DND-41 (cell line): Measurements from ENCODE around the gene POU6F1.

Experiments
- ATAC-seq: fragments of 200-7000 bp; cut with Tn5 transposase; 3 replicates; pipeline ENCODE4 v1.9.1; 2021; ENCODE audit warnings: low read depth; ENCODE audit not compliant: insufficient read depth
- DNase-seq: peaks from one replicate; pipeline ENCODE4 v3.0.0-alpha.2; 2020
- H2AFZ ChIP-seq: 2 replicates; pipeline ENCODE4 v1.6.0; 2012; ENCODE audit warnings: low read depth, low read length
- H3K27ac ChIP-seq: 2 replicates; pipeline ENCODE4 v1.5.1; 2012; ENCODE audit warnings: low read length, inconsistent platforms
- H3K27me3 ChIP-seq: fragments of 200-600 bp; sonication (generic); 2 replicates; pipeline ENCODE4 v1.6.0; 2012; ENCODE audit warnings: low read length, mild to moderate bottlenecking, inconsistent platforms; ENCODE audit not compliant: insufficient read depth, poor library complexity
- H3K36me3 ChIP-seq: 2 replicates; pipeline ENCODE4 v1.5.1; 2012; ENCODE audit warnings: low read length, inconsistent platforms; ENCODE audit not compliant: insufficient read depth
- H3K4me1 ChIP-seq: 2 replicates; pipeline ENCODE4 v1.5.1; 2012; ENCODE audit warnings: mild to moderate bottlenecking, low read length; ENCODE audit not compliant: insufficient read depth
- H3K4me2 ChIP-seq: 2 replicates; pipeline ENCODE4 v1.6.0; 2012; ENCODE audit warnings: mild to moderate bottlenecking, moderate library complexity, low read length, inconsistent platforms; ENCODE audit not compliant: insufficient read depth
- H3K4me3 ChIP-seq, 2 experiments: fragments of 200-600 bp in 1 of 2; shearing (Covaris generic) in 1 of 2; 2 replicates each; pipeline ENCODE4 v1.5.1; 2012 to 2016; ENCODE audit warnings: inconsistent platforms in 2 of 2, low read length in 2 of 2, mild to moderate bottlenecking in 2 of 2, low read depth in 1 of 2, moderate library complexity in 1 of 2
- H3K79me2 ChIP-seq: 2 replicates; pipeline ENCODE4 v1.6.0; 2012; ENCODE audit warnings: low read length, inconsistent platforms; ENCODE audit not compliant: insufficient read depth
- H3K9ac ChIP-seq: 2 replicates; pipeline ENCODE4 v1.6.0; 2012; ENCODE audit warnings: low read depth, mild to moderate bottlenecking, inconsistent platforms, low read length, moderate library complexity
- H3K9me3 ChIP-seq: 2 replicates; pipeline ENCODE4 v1.5.1; 2012; ENCODE audit warnings: low read length, moderate library complexity, mild to moderate bottlenecking, inconsistent platforms; ENCODE audit not compliant: insufficient read depth, severe bottlenecking
- H4K20me1 ChIP-seq: 2 replicates; pipeline ENCODE4 v1.6.0; 2012; ENCODE audit warnings: low read length; ENCODE audit not compliant: insufficient read depth
- CTCF ChIP-seq: IDR thresholded peaks from 2 replicates; pipeline ENCODE4 v1.5.1; 2012; ENCODE audit warnings: borderline replicate concordance, low read length, moderate library complexity, mild to moderate bottlenecking; ENCODE audit not compliant: poor library complexity, severe bottlenecking; ENCODE audit errors: extremely low read depth
- EZH2 ChIP-seq: IDR thresholded peaks from 3 replicates; pipeline ENCODE4 v1.6.1; 2012; ENCODE audit warnings: borderline replicate concordance, low read depth, mild to moderate bottlenecking, moderate library complexity, low read length, inconsistent platforms; ENCODE audit not compliant: severe bottlenecking

Gene POU6F1

DNA sequence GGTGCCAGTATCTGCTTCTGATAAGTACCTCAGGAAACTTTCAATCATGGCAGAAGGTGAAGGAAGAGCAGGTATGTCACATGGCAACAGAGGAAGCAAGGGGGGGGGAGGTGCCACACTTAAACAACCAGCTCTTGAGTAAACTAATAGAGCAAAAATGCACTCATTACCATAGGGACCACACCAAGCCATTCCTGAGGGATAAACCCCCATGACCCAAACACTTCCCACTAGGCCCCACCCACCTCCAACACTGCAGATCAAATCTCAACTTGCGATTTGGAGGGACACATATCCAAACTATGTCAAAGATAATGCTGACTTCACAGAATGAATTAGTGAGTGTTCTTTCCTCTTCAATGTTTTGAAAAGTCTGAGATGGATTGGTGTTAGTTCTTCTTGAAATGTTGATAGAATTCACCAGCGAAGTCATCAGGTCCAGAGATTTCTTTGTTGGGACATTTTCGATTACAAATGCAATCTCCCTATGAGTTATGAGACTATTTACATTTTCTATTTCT, 61.6 kb downstream of the POU6F1 start:
- Histone ChIP-seq H3K4me3 (no peak overlapping the region), H3K27ac (no peak overlapping the region), H3K4me2 (no peak overlapping the region), H3K4me1 (no peaks in the 10 kb centered on the region), H3K9me3 (no peaks in the 10 kb centered on the region), H4K20me1 (peaks cover 14% of the 10 kb centered on the region; the same call in 1 of the 2 replicates), H3K9ac (no peak overlapping the region), H3K36me3 (0 out of 2 replicates have a peak, but pooled peaks cover 6% of the 10 kb centered on the region), H2AFZ (no peak overlapping the region), H3K27me3 (no peaks in the 10 kb centered on the region), H3K79me2 (peaks cover 65% of the 10 kb centered on the region)
- no peak for TF ChIP-seq CTCF
- TF ChIP-seq EZH2: no peak
- ATAC-seq: no peak
- DNase-seq: no peak

- Histone ChIP-seq H3K9me3 (no peaks in the 10 kb centered on the region), H3K27me3 (no peaks in the 10 kb centered on the region), H3K36me3 (0 out of 2 replicates have a peak, but pooled peaks cover 6% of the 10 kb centered on the region), H3K27ac (no peak overlapping the region), H3K9ac (no peak overlapping the region), H2AFZ (no peak overlapping the region), H3K79me2 (peaks cover 59% of the 10 kb centered on the region), H4K20me1 (peaks cover 12% of the 10 kb centered on the region; the same call in 1 of the 2 replicates), H3K4me3 (no peak overlapping the region), H3K4me1 (no peaks in the 10 kb centered on the region), H3K4me2 (no peak overlapping the region)
- TF ChIP-seq CTCF (no peak), EZH2 (no peak)
- DNase-seq (no peak), ATAC-seq (no peak)
Observed at GRCh38 chr12:51152953-51153352, 64.9 kb downstream of the POU6F1 start.

- Histone ChIP-seq H3K36me3 (0 out of 2 replicates have a peak, but pooled peaks cover 3% of the 10 kb centered on the region), H3K4me1 (no peaks in the 10 kb centered on the region), H3K4me3 (no peak overlapping the region), H3K4me2 (no peak overlapping the region), H3K27ac (no peak overlapping the region), H3K9me3 (no peaks in the 10 kb centered on the region), H3K9ac (no peak overlapping the region), H3K27me3 (no peaks in the 10 kb centered on the region), H4K20me1 (peaks cover 21% of the 10 kb centered on the region; the same call in 1 of the 2 replicates), H3K79me2 (peaks cover 58% of the 10 kb centered on the region), H2AFZ (no peak overlapping the region)
- ATAC-seq (no peak), DNase-seq (no peak)
- no peak for TF ChIP-seq CTCF
- no peak for TF ChIP-seq EZH2
Observed at GRCh38 chr12:51150777-51151176, 67.1 kb downstream of the POU6F1 start.
